NCI-H187 (cell line): ENCODE data around the gene GAB2.

Experiments
- DNase-seq, 2 experiments: peaks; one replicate each; lab custom pipeline; 2025; lab: John Stamatoyannopoulos, UW

GAB2 gene

DNA sequence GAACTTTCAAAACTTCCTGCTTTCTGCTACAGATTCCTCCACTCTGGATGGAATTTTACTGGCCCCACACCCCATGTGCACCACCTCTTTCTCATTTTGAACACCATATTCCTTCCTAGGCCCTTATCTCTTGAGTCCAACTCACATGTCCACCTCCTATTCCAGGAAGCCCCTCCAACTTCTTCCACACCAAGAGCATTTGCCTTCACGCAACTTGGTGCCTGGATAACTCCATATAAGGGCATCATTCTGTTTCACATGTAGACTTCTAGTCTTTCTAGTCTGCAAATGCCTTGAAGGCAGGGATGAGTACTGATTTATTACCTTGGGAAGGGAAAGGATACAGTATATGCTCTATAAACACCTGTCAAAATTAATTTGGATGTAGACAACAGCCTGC is 17.5 kb downstream of the GAB2 start:
- no peak for DNase-seq

DNA sequence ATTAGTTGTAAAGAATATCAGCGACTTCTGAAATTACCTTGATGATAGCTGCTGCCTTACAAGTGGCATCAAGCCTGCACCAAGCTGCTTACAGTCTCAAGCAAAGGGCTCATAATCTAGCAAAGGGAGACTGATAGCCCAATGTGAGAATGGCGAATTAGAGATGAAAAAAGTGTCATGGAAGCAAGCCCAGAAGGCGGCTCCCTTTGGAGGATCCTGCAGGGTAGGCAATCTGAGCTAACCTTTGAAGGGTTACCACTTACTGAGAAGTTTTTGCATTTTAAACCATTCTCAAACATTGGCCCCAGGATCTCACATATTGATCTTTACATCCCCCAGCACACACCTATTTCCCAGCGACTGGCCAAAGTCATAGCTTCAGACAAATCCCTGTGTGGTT is 18.5 kb downstream of the GAB2 start:
- no peak for DNase-seq

DNA sequence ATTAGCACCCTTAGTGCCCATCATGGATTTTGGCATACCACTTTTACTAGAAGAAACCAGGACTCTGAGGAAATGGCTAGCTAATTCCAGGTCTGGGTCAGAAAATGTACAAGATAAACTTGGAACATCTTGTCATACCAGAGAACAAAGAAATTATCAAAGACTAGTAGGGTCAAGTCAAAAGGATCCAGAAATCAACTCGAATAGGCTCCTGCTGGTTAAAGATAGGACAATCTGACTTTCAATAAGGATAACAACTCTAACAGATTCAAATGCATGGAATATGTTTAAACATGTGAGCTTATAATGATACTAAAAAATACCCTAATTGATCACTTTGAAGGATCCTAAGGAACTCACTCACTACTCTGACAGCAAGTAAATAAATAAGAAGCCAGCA is 18.9 kb downstream of the GAB2 start:
- no peak for DNase-seq

DNA sequence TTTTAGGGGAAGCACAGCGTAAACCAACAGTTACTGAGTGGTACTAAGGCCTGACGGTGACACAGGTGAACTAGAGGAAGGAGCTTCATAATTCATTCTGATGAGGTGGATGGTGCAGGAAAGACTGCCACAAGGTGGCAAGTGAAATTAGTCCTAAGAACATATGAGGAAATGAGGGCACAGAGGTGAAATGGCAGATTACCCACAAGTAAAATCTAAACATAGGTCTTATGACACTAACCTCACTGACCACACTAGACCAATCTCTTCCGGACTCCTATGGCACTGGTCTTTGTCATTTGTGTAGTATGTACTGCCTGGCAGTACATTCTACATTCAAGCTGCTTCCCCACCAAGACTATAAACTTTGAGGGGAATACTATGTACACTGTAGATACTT is 20.2 kb downstream of the GAB2 start:
- no peak for DNase-seq

DNA sequence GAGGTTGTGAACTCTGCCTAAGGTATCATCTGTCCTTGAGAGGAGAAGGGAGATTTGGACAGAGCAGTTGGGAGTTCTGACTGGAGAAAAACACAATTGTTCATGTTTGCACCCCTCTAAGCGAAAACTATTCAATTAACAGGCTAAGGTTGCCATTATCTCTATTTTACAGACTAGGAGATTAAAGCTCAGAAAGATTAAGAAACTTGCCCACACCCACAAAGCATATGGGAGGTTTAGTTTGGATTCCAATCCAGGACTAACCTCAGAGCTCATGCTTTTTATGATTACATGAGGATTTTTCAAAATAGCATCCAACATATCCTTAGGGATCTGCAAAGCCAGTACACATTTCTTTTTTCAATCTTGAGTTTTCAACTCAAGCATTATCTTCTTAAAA is 22.0 kb downstream of the GAB2 start:
- DNase-seq = no peak

DNA sequence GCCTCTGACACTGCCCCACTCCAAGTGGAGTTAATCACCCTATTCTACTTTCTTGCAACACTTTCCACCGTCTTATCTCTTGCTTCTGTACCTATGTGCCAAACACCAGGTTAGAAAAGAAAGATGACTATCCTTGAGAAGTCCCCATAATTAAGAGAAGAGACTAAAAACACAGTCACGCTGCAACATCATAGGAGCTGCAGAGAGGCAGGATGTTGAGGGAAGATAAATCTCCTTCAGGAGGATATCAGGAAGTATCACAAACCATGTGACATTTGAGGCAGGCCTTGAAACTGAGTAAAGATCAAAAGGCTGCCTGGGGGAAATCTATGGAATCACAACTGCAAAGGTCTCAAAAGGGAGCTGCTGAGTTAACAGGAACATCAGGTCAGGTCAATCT is 24.8 kb downstream of the GAB2 start:
- DNase-seq = no peak

DNA sequence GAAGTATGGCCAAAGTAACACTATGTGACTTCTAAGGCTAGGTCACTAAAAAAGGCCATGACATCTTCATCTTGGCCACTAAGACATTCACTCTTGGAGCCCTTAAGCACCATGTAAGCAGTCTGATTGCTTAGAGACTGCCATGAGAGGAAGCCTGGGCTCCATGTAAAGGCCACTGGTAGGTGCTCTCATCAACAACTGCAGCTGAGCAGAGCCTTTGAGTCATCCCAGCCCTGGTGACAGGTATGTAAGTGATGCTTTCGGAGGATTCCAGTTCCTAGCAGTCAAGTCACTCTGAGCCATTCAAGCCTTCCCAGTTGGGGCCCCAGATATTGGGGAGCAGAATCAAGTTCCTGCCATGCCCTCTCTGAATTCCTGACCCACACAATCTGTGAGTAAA is 26.2 kb downstream of the GAB2 start:
- DNase-seq = no peak

DNA sequence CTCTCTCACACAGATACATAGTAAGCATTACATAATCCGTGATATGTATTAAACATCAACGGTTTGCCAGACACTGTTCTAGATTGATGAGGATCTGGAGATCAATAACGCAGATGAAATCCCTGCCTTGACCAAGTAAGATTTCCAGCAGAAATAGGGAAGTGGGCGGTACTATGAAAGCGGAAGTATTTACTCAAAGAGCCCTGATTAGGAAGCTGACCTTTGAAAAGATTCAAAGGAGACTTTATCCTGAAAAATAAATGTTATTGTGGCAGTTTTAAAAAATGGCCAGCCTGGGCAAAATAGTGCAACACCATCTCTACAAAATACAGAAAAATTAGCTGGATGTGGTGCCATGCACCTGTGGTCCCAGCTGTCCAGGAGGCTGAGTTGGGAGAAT is 26.8 kb downstream of the GAB2 start:
- DNase-seq = no peak

DNA sequence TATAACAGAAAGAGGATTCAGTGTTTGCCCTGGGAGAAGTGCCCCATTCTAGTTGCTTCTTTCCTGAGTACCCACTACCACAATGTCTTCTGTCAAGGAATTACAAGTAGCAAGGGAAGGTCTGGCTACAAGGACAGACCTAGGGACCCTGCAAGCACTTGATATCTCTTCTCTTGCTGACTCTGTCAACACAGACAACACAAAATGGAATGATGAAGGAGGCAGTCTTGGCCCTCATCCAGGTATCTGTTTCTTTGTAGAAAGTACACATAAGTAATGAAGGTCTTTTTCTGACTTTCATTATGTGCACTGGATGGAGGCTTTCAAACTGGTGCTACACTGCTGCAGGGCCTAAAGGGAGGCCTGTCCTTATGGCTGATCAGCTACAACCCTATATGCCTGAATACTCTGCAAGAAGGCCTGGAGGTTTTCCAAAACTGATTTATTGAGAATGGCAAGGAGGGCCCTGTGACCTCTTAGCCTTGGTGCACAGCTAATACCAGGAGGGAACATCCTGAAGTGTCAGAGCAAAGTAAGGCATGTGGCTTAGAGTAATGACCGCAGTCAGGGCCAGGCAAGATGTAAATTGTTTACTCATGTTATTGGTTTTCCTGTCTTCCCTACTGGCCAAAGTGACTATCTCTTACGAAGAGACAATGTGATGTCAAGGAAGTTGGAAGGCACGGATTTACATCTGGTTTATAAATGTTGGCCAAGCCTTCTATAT is 31.2 kb downstream of the GAB2 start:
- DNase-seq = no peak

DNA sequence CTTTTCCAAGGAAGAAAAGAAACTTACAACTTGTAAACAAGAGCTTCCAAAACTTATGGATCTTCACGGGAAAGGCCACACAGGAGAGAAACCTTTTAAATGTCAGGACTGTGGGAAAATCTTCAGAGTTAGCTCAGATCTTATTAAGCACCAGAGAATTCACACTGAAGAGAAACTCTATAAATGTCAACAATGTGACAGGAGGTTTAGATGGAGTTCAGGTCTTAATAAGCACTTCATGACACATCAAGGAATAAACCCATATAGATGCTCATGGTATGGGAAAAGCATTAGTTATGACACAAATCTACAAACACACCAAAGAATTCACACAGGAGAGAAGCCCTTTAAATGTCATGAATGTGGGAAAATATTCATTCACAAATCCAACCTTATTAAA is 32.4 kb downstream of the GAB2 start:
- DNase-seq = no peak

DNA sequence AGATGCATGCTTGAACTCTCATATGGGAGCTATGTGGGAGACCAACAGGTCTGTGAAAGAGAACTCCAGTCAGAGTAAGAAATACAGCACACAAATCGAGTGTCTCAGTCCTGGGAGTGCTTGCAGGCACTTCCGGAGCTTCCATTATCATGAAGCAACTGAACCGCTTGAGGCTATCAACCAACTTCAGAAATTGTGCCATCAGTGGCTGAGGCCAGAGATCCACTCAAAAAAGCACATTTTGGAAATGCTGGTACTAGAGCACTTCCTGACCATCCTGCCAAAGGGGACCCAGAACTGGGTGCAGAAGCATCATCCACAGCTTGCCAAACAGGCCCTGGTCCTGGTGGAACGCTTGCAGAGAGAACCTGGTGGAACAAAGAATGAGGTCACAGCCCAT is 33.4 kb downstream of the GAB2 start:
- DNase-seq = no peak

DNA sequence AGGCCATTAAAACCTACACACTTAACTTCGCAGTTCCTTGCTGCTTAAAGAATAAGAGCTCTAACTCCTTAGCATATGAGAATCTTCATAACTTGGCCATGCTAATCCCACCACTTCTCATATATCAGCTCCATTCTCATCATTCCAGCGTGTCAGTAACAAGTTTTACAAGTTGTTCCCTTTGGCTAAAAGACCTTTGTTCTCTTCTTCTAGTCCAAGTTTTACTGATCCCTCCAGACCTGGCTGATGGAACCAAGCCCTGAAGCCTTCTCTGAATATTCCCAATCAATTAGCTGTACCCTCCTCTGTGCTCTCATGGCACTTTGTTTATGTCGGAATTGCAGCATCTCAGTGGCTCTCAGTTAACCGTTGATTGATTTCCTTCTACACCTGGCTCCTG is 35.8 kb downstream of the GAB2 start:
- DNase-seq = no peak

DNA sequence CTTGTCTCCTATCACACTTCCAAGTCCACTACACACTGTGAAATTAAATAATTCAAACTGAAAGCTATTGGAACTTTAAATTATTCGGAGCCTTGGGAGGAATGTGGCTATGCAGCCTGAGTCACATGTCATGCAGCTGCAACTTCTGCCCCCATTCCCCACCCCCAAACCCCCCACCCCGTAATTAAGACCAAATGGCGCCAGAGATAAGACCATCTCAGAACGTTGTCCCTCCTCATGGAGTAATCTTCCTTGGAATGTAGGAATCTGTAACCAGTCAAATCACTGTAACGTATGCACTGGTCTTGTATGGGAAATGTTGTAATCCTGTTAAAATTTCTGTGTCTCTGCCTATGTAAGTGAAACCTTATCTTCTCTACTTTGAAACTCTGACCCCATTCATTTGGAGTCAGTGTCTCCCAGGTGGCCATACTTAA is 37.0 kb downstream of the GAB2 start:
- DNase-seq = no peak

DNA sequence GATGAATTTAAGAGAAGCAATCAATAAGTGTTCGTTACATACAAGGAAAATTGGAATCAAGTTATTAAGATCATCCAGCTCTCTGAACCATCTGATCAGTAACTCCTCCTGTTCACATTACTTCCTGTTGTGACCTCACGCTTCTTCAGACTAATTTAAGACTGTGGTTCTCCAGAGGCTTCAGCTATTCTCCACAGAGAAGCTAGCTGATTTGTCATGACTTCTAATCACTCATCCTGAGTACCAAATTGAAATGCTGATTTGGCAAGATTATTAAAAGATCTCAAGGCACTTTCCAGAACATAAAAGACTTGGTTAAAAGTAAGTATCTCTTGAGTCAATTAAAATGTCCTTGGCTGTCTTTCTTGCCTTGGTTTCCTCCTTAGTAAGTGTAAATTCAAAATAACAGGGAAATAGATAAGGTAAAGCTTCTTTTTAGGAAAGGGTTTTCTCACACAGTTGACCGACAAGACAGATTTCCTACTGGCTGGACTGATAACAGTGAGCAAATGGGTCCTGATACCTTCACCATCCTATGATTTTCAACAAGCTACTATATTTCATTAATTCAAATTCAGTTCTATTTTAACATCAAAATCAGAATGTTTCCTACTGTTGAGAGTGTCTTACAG is 38.5 kb downstream of the GAB2 start:
- no peak for DNase-seq

DNA sequence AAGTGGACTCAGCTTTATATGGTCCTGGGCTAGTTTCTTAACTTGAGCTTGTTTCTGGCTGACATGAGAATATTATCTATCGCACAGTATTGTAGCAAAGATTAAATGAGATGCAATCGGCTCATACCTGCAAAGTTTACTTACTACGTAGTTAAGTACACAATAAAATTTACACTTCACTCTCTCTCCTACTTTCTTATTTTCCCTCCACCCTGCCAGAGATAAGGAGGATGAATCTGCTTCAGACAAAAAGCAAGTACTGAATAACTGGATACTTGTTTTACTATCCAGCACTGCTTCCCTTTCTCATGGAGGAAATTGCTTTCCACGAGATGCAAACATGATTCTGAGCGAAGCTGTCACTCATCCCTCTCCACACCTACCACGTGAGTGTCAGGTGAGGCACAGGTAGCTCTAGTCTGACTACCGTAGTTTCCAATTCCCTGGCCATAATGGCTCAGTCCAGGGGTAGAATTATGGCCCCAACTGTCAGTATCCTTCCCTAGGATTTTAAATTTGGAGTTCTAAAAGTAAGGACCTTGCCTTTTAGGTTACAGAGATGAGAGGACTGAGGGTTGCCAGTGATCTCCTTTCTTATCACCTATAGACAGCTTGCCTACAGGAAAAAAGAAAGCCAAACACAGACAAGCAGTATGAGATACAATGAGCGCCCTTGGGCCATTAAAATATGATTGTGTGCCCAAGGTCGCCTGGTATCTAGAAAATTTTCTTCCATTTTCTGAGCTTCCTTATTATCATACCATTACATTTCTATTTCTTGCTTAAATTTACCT is 39.8 kb downstream of the GAB2 start:
- no peak for DNase-seq

DNA sequence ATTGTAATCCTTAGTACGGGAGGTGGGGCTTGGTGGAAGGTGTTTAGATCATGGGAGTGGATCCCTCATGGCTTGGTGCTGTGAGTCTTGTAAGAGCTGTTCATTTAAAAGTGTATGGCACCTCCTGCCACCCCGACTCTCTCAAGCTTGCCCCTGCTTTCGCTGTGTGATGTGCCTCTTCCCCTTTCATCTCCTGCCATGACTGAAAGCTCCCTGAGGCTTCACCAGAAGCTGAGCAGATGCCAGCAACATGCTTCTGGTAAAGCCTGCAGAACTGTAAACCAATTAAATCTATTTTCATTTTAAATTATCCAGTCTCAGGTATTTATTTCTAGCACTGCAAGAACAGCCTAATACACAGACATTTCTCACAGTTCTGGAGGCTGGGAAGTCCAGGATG is 40.8 kb downstream of the GAB2 start:
- DNase-seq = no peak

DNA sequence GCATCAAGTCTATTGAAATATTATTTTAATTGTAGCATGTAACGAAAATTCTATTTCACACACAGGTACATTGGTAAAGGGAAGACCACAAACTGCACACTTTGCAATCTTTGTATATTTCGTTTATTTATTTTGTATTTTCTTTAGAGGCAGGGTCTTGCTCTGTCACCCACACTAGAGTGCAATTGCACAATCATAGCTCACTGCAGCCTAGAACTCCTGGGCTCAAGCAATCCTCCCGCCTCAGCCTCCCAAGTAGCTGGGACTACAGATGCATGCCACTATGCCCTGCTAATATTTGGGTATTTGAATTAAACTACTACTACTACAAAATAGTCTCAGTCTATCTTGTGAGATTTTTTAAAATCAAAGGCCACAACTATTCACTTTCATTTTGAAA is 42.7 kb downstream of the GAB2 start:
- no peak for DNase-seq

DNA sequence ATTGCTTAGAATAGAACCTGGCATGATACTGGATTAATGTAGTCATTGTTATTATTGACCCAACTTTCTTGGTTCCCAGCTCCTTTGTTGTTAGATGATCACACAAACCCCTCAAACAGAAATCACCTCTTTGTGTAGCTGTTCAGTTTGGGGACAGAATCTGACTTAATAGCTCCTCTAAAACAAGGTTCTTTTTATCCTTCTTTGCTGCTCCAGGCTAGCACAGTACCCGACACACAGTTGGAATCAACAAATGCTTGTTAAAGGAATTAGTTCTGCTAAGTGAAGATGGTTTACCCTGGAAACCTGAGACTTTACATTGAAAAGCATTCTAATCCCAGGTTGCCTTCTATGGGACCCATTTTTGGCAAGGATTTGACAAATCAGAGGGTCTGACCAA is 43.9 kb downstream of the GAB2 start:
- DNase-seq = no peak

DNA sequence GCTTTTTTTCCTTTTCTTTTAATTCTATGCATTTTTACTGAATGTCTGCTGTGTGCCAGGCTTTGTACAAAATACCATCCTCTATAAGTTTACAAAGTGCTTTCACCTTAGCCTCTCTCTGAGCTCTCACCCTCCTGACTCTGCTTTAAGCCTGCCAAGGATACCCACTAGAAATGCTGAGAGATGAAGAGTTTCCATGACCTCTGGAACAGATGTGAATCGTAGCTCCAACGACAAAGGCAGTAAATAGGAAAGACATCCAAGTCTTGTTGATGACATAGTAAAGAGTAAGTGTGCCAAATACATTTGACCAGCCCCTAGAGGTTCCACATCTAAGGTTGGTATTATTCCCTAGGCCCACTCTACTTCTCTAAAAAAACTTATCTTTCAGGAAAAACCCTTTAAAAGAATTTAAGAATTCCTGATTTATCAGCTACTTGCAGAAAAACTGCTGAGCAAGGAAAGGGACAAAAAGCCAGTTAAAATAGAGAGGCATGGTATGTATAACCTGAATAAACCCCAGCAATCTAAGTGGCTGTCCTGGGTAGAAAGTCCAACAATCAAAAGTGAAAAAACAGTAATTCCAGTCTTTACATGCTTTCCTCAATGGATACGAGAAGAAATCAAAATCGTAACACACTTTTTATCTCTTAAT is 45.4 kb downstream of the GAB2 start:
- no peak for DNase-seq

DNA sequence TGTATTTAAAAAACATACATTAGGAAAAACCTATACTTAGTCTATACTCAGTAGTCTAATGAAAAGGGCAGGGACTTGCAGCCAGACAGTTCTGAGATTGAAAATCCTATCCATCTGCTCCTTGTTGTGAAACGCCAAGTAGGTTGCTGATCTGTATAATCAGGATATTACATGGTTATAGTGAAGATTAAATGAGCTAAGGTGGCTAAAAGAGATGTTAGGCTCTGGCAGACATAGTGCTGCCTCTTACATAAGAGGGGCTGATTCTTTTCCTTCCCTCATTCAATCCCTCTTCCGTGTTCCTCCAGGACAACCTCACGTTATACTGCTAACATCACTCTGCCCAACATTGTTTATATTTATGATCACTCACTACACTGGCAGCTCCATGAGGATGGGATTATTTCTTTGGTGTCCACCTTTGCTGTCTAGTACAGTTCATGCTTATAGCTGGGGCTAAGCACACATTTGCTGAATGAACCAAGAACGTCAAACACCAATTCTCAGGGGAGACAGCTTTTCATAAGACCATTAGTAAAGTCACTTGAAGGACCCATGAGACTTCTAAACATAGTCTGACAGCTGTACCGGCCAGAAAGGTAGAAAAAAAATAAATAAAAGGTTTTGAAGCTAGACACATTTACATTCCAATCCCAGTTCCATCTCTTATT is 46.3 kb downstream of the GAB2 start:
- DNase-seq = peak; percentile 50 to 62

DNA sequence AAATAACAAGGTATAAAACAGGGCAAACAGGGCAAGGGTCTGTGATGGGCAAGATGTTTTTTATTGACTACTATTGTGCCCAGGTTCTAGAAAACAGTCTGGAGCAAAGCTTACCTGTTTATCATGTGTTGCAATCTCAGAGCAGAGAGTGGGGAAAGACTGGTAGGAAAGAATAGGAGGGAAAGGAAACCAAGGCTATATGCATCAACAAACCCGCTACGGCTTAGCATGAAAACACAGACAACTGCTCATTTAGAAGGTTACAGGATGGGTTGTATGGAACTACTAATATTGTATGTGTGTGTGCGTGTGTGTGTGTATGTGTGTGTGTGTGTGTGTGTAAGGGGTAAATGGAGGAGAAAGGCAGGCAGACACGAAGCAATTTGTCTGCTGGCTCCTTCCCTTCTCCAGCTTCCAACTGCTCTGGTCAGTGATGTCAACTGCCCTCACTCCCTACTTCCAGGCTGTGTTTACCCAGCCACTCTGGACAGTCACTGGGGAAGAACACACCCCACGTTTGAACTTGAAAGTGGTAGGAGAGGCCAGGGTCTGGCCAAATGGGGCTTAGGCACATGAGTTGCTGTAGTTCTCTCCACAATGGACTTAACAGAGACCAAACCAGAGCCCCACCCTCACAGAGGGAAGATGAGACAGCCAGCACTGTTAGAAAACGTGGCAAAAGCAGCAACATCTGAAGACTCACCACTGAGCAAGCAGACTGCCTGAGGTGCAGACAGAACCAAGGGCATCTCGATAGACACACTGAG is 47.0 kb downstream of the GAB2 start:
- DNase-seq = no peak
